H1 (cell line): ENCODE data around the gene PLB1. TPM values are rescaled to one million over a fixed set of nuclear protein-coding genes. Genes with fewer than 3 reads are reported as not detected.

Experiments used
- CTCF ChIA-PET: fragments of 300-600 bp; sonication (Branson Sonifier 250); formaldehyde crosslinking; loops from one replicate; lab custom pipeline; 2021; ENCODE audit not compliant: partially characterized antibody; lab: Charles Lee
- POLR2A ChIA-PET: fragments of 300-600 bp; sonication (Branson Sonifier 250); formaldehyde crosslinking; loops from one replicate; lab custom pipeline; 2021; ENCODE audit warnings: inconsistent platforms; ENCODE audit not compliant: partially characterized antibody; lab: Charles Lee
- DNase-seq, 2 experiments: peaks; one replicate each; pipeline versions ENCODE4 v3.0.0 to v3.0.0-alpha.2; 2010 to 2022; ENCODE audit warnings: low spot score in 2 of 2, low read depth in 1 of 2, mixed read lengths in 1 of 2
- FAIRE-seq: peaks from 2 replicates; lab custom pipeline; 2011; peaks lifted over from hg19 to GRCh38; lab: Jason Lieb, UNC
- H2AFZ ChIP-seq: 2 replicates; pipeline ENCODE4 v1.8.1; 2012; ENCODE audit warnings: low read length, inconsistent platforms
- H2AK5ac ChIP-seq: 2 replicates; pipeline ENCODE4 v1.6.1; 2013; ENCODE audit warnings: low read depth, low read length
- H2BK120ac ChIP-seq: replicated peaks from 2 replicates; pipeline ENCODE3; 2013; ENCODE audit warnings: low read depth, low read length, inconsistent platforms
- H2BK12ac ChIP-seq: 2 replicates; pipeline ENCODE4 v1.6.1; 2013; ENCODE audit warnings: low read depth, low read length
- H2BK15ac ChIP-seq: 2 replicates; pipeline ENCODE4 v1.6.1; 2013; ENCODE audit warnings: low read length
- H2BK20ac ChIP-seq: 2 replicates; pipeline ENCODE4 v1.6.1; 2013; ENCODE audit warnings: low read length
- H2BK5ac ChIP-seq: 2 replicates; pipeline ENCODE4 v1.6.1; 2013; ENCODE audit warnings: low read depth, low read length
- H3K14ac ChIP-seq: 2 replicates; pipeline ENCODE4 v1.6.1; 2013; ENCODE audit warnings: inconsistent platforms; ENCODE audit not compliant: insufficient read length
- H3K18ac ChIP-seq: 2 replicates; pipeline ENCODE4 v1.6.1; 2013; ENCODE audit warnings: low read length; ENCODE audit errors: extremely low read depth
- H3K23ac ChIP-seq: 2 replicates; pipeline ENCODE4 v1.6.1; 2013; ENCODE audit warnings: inconsistent platforms; ENCODE audit not compliant: insufficient read length
- H3K23me2 ChIP-seq: 2 replicates; pipeline ENCODE4 v1.6.1; 2013; ENCODE audit warnings: low read depth, low read length
- H3K27ac ChIP-seq: 2 replicates; pipeline ENCODE4 v1.6.1; 2011; ENCODE audit warnings: low read depth, low read length, inconsistent platforms
- H3K27me3 ChIP-seq, 4 experiments: replicated peaks in 1 of 4; 1 replicate in 1 of 4; 2 replicates in 3 of 4; pipeline versions ENCODE4 v1.6.1 to v1.8.1; 2011 to 2013; ENCODE audit warnings: low read length in 3 of 4, mild to moderate bottlenecking in 3 of 4, inconsistent platforms in 2 of 4, mixed read lengths in 2 of 4, moderate library complexity in 1 of 4; ENCODE audit not compliant: control insufficient read depth in 3 of 4, insufficient read depth in 3 of 4; ENCODE audit errors: extremely low read depth in 1 of 4
- H3K36me3 ChIP-seq, 4 experiments: 2 replicates each; pipeline versions ENCODE4 v1.6.1 to v1.8.1; 2011 to 2013; ENCODE audit warnings: mild to moderate bottlenecking in 4 of 4, low read length in 3 of 4, moderate library complexity in 2 of 4, control low read depth in 1 of 4, inconsistent platforms in 1 of 4; ENCODE audit not compliant: insufficient read depth in 4 of 4, control insufficient read depth in 2 of 4
- H3K4ac ChIP-seq: replicated peaks from 2 replicates; pipeline ENCODE3; 2013; ENCODE audit warnings: low read length, low read depth, mixed read lengths, inconsistent platforms; ENCODE audit not compliant: insufficient read length
- H3K4me1 ChIP-seq, 4 experiments: replicated peaks in 1 of 4; 1 replicate in 1 of 4; 2 replicates in 3 of 4; pipeline versions ENCODE4 v1.6.1 to v1.8.1; 2011 to 2013; ENCODE audit warnings: low read length in 3 of 4, inconsistent platforms in 2 of 4, mixed read lengths in 1 of 4; ENCODE audit not compliant: insufficient read depth in 4 of 4, control insufficient read depth in 3 of 4
- H3K4me2 ChIP-seq, 2 experiments: 2 replicates each; pipeline versions ENCODE4 v1.6.1 to v1.8.1; 2011 to 2013; ENCODE audit warnings: low read depth in 2 of 2, low read length in 2 of 2, control low read depth in 1 of 2, inconsistent platforms in 1 of 2, mild to moderate bottlenecking in 1 of 2; ENCODE audit not compliant: insufficient read depth in 1 of 2
- H3K4me3 ChIP-seq, 4 experiments: fragments of 200-600, 300-600 bp in 1 of 4; sonication (generic), shearing (Covaris generic), sonication (Bioruptor Twin) in 1 of 4; 2 replicates each; pipeline versions ENCODE4 v1.5.1 to v1.8.1; 2011 to 2016; ENCODE audit warnings: low read length in 4 of 4, low read depth in 3 of 4, control low read depth in 2 of 4, inconsistent platforms in 2 of 4, mild to moderate bottlenecking in 2 of 4, mixed read lengths in 1 of 4, moderate library complexity in 1 of 4; ENCODE audit not compliant: insufficient read depth in 2 of 4; ENCODE audit errors: extremely low read depth in 1 of 4
- H3K56ac ChIP-seq: replicated peaks from 2 replicates; pipeline ENCODE3; 2013; ENCODE audit warnings: low read depth, mild to moderate bottlenecking, mixed read lengths, low read length, inconsistent platforms; ENCODE audit not compliant: insufficient read length
- H3K79me1 ChIP-seq: 2 replicates; pipeline ENCODE4 v1.6.1; 2013; ENCODE audit warnings: low read depth, low read length, control low read depth
- H3K79me2 ChIP-seq, 2 experiments: 2 replicates each; pipeline versions ENCODE4 v1.6.1 to v1.8.1; 2012 to 2013; ENCODE audit warnings: low read length in 2 of 2, mild to moderate bottlenecking in 2 of 2, inconsistent platforms in 1 of 2; ENCODE audit not compliant: insufficient read depth in 2 of 2, control insufficient read depth in 1 of 2
- H3K9ac ChIP-seq, 4 experiments: replicated peaks in 1 of 4; 1 replicate in 1 of 4; 2 replicates in 3 of 4; pipeline versions ENCODE4 v1.6.1 to v1.8.1; 2011 to 2013; ENCODE audit warnings: low read depth in 3 of 4, low read length in 3 of 4, control low read depth in 2 of 4, mild to moderate bottlenecking in 2 of 4, moderate library complexity in 2 of 4, inconsistent platforms in 1 of 4; ENCODE audit errors: extremely low read depth in 1 of 4
- H3K9me3 ChIP-seq, 2 experiments: 2 replicates each; pipeline versions ENCODE4 v1.6.1 to v1.8.1; 2012 to 2013; ENCODE audit warnings: mild to moderate bottlenecking in 2 of 2, moderate library complexity in 2 of 2, control low read depth in 1 of 2, inconsistent platforms in 1 of 2, low read depth in 1 of 2, low read length in 1 of 2, mixed read lengths in 1 of 2; ENCODE audit not compliant: insufficient read depth in 2 of 2
- H4K20me1 ChIP-seq, 2 experiments: replicated peaks in 1 of 2; 2 replicates each; pipeline versions ENCODE3 to v1.8.1; 2011 to 2013; ENCODE audit warnings: inconsistent platforms in 2 of 2, low read length in 2 of 2, mild to moderate bottlenecking in 1 of 2; ENCODE audit not compliant: insufficient read depth in 2 of 2, control insufficient read depth in 1 of 2
- H4K5ac ChIP-seq: 2 replicates; pipeline ENCODE4 v1.6.1; 2013; ENCODE audit warnings: low read length, low read depth, mixed read lengths, inconsistent platforms; ENCODE audit not compliant: insufficient read length
- H4K8ac ChIP-seq: 2 replicates; pipeline ENCODE4 v1.8.0; 2013; ENCODE audit warnings: mild to moderate bottlenecking, moderate library complexity, low read length, inconsistent platforms; ENCODE audit not compliant: insufficient read depth; ENCODE audit errors: extremely low read depth
- H4K91ac ChIP-seq: replicated peaks from 2 replicates; pipeline ENCODE3; 2013; ENCODE audit warnings: low read length, mixed read lengths, inconsistent platforms; ENCODE audit not compliant: insufficient read length
- BACH1 ChIP-seq: IDR thresholded peaks from 2 replicates; pipeline ENCODE4 v1.6.1; 2012; ENCODE audit warnings: low read length, improper control_type of control experiment
- EZH2 ChIP-seq: fragments of 200-600 bp; sonication (generic); IDR thresholded peaks from 2 replicates; pipeline ENCODE4 v1.7.1; 2012; ENCODE audit warnings: low read depth, mild to moderate bottlenecking, moderate library complexity, low read length, inconsistent platforms; ENCODE audit not compliant: severe bottlenecking
- HDAC6 ChIP-seq: IDR thresholded peaks from one replicate; pipeline ENCODE4 v1.7.1; 2012; ENCODE audit warnings: low read depth, mild to moderate bottlenecking, inconsistent platforms, low read length, moderate library complexity
- JUN ChIP-seq: IDR thresholded peaks from 2 replicates; pipeline ENCODE4 v1.6.1; 2011; ENCODE audit warnings: low read depth, mild to moderate bottlenecking, improper control_type of control experiment, low read length
- POU5F1 ChIP-seq: IDR thresholded peaks from 2 replicates; pipeline ENCODE4 v1.6.1; 2011; ENCODE audit warnings: low read depth, mild to moderate bottlenecking, low read length, moderate library complexity
- RNF2 ChIP-seq: fragments of 200-900, 300-1000 bp; sonication (generic); IDR thresholded peaks from 2 replicates; pipeline ENCODE4 v1.7.1; 2016; ENCODE audit warnings: borderline replicate concordance, low read depth, mild to moderate bottlenecking, antibody characterized with exemption, low read length; ENCODE audit not compliant: poor library complexity, severe bottlenecking; ENCODE audit errors: missing control alignments
- SP1 ChIP-seq: IDR thresholded peaks from 2 replicates; pipeline ENCODE4 v1.6.1; 2011; ENCODE audit warnings: low read depth, low read length
- SRF ChIP-seq: IDR thresholded peaks from 2 replicates; pipeline ENCODE4 v1.6.1; 2011; ENCODE audit warnings: mild to moderate bottlenecking, low read depth, low read length, moderate library complexity
- SUZ12 ChIP-seq: fragments of 200-600 bp; sonication (generic); IDR thresholded peaks from 2 replicates; pipeline ENCODE4 v1.6.1; 2012; ENCODE audit warnings: mild to moderate bottlenecking, inconsistent platforms, low read length, moderate library complexity, mixed read lengths
- TBP ChIP-seq: IDR thresholded peaks from 2 replicates; pipeline ENCODE4 v1.6.1; 2011; ENCODE audit warnings: low read depth, low read length, improper control_type of control experiment
- ZNF274 ChIP-seq: IDR thresholded peaks from 2 replicates; pipeline ENCODE4 v1.7.0; 2012; ENCODE audit warnings: low read length, borderline replicate concordance; ENCODE audit errors: extremely low read depth
- WGBS, 2 experiments: shearing (Covaris generic) in 1 of 2; methylation state at CpG; one replicate each; pipeline versions ENCODE4 v1.1.6 to v1.1.7; 2013 to 2015; ENCODE audit warnings: low lambda C conversion rate in 2 of 2, mixed read lengths in 2 of 2, inconsistent platforms in 1 of 2, low coverage in 1 of 2, missing lambda C conversion rate in 1 of 2; ENCODE audit not compliant: insufficient replicate concordance in 2 of 2, insufficient coverage in 1 of 2, insufficient read length in 1 of 2; ENCODE audit errors: extremely low coverage in 1 of 2, missing lambda C conversion rate in 1 of 2; 5-methylcytosine and 5-hydroxymethylcytosine counted together
- polyA plus RNA-seq, 7 experiments: library from polyadenylated mRNA; depleted of rRNA in 3 of 7; stranded (reverse) in 5 of 7; unstranded in 2 of 7; fragments of >200 nt in 5 of 7; fragments of 200-250 nt in 2 of 7; gene quantifications; 1 replicate in 5 of 7; 2 replicates in 1 of 7; 4 replicates in 1 of 7; pipeline versions ENCODE4 v1.2.1 to v1.2.3, GENCODE V29; 2011 to 2013; ENCODE audit warnings: missing spikeins in 2 of 7, mixed read lengths in 2 of 7
- total RNA-seq: library from RNA; stranded (reverse); fragmentation: NEBNext Ultra II Directional; extraction: Animal tissue kit (Norgen Biotek cat#: 25700); gene quantifications from 2 replicates; pipeline ENCODE4 v1.2.1, GENCODE V29; 2021
- TF ChIP-seq, protein P1 (sequence below), 3 experiments: IDR thresholded peaks; 1 replicate in 2 of 3; 2 replicates in 1 of 3; pipeline versions ENCODE4 v1.5.1 to v1.6.1; 2011; ENCODE audit warnings: low read length in 3 of 3, mild to moderate bottlenecking in 3 of 3, inconsistent platforms in 2 of 3, low read depth in 1 of 3, moderate library complexity in 1 of 3; ENCODE audit not compliant: insufficient read depth in 1 of 3; ENCODE audit errors: control extremely low read depth in 1 of 3

PLB1 gene
- total and polyA plus RNA-seq, 2 of the 8 experiments (the other 6 are each of a cell fraction or from before 2014, with no cell fraction given), result 0.20 to 0.36 TPM

DNA sequence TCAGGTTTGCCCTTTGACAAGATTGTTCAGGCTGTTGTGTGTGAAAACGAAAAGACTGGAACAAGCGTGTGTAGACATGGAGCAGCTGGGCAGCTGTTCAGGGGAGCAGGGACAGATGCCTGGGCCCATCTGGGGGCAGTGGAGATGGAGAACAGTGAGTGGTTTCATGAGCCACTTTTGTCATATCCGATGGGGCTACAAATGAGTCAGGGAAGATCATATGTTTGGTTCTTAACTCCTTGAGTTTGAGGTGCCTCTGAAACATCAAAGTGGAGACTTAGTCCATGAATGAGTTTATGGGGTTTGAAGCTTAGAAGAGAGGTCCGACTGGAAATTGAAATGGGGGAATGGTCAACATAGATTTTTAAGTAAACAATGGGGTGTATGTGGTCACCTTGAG, 9.3 kb upstream of the PLB1 start:
- H3K4me2 ChIP-seq, result no peak overlapping the region
- no peak overlapping the region for H2BK5ac ChIP-seq
- H2BK12ac ChIP-seq, result no peak overlapping the region
- no peak overlapping the region for H4K8ac ChIP-seq
- no peak overlapping the region for H4K91ac ChIP-seq
- no peaks in the 10 kb centered on the region for H3K79me1 ChIP-seq
- 82% methylated on average over 4 of the region's 4 CpGs; no CpG with 5 or more reads in 1 of the 2 experiments for WGBS, 2 experiments
- H3K4me3 ChIP-seq, result no peak overlapping the region
- H2BK20ac ChIP-seq, result no peak overlapping the region
- no peak overlapping the region for H3K4ac ChIP-seq
- H4K5ac ChIP-seq, result no peak overlapping the region
- DNase-seq (no peak), FAIRE-seq (no peak)
- H3K23me2 ChIP-seq, result no peaks in the 10 kb centered on the region
- no peak overlapping the region for H2BK15ac ChIP-seq
- CTCF ChIA-PET, result no interaction called here
- H3K27ac ChIP-seq, result no peak overlapping the region
- H2AK5ac ChIP-seq, result no peak overlapping the region
- no peak overlapping the region for H2AFZ ChIP-seq
- no peak overlapping the region for H3K23ac ChIP-seq
- no peak overlapping the region for H2BK120ac ChIP-seq
- H4K20me1 ChIP-seq, result no peaks in the 10 kb centered on the region
- H3K4me1 ChIP-seq, result no peaks in the 10 kb centered on the region
- no peak overlapping the region for H3K9ac ChIP-seq
- H3K14ac ChIP-seq, result no peak overlapping the region
- no peak overlapping the region for H3K18ac ChIP-seq
- no peaks in the 10 kb centered on the region for H3K9me3 ChIP-seq
- no peak overlapping the region for H3K56ac ChIP-seq
- H3K27me3 ChIP-seq, result no peaks in the 10 kb centered on the region
- POLR2A ChIA-PET, result no interaction called here
- no peaks in the 10 kb centered on the region for H3K36me3 ChIP-seq
- H3K79me2 ChIP-seq, result no peaks in the 10 kb centered on the region
- TF ChIP-seq SUZ12 (no peak), JUN (no peak), SP1 (no peak), EZH2 (no peak), HDAC6 (no peak), TBP (no peak), SRF (no peak), POU5F1 (no peak), RNF2 (no peak), ZNF274 (no peak), BACH1 (no peak)
- TF ChIP-seq, protein P1, sequence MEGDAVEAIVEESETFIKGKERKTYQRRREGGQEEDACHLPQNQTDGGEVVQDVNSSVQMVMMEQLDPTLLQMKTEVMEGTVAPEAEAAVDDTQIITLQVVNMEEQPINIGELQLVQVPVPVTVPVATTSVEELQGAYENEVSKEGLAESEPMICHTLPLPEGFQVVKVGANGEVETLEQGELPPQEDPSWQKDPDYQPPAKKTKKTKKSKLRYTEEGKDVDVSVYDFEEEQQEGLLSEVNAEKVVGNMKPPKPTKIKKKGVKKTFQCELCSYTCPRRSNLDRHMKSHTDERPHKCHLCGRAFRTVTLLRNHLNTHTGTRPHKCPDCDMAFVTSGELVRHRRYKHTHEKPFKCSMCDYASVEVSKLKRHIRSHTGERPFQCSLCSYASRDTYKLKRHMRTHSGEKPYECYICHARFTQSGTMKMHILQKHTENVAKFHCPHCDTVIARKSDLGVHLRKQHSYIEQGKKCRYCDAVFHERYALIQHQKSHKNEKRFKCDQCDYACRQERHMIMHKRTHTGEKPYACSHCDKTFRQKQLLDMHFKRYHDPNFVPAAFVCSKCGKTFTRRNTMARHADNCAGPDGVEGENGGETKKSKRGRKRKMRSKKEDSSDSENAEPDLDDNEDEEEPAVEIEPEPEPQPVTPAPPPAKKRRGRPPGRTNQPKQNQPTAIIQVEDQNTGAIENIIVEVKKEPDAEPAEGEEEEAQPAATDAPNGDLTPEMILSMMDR (IDR thresholded peaks at IDR 0.05; ENCODE audit: control extremely low read depth in 1 of 3, insufficient read depth in 1 of 3, low read depth in 1 of 3, low read length in 3 of 3), result no peak
